K562 (cell line): ENCODE measurements around the gene CTSD. TPM values are rescaled to one million over a fixed set of nuclear protein-coding genes. Genes with fewer than 3 reads are reported as not detected.

Experiments used
- ATAC-seq: fragments of 200-7000 bp; cut with Tn5 transposase; 3 replicates; pipeline ENCODE4 v1.9.1; 2020; ENCODE audit warnings: moderate library complexity
- BruUV-seq: library from RNA; stranded (reverse); fragments of 400-500 nt; replicated peaks from 2 replicates; lab custom pipeline; 2021; lab: Mats Ljungman, UMichigan
- CTCF ChIA-PET: fragments of 300-600 bp; formaldehyde crosslinking; extraction: SDS; loops from one replicate; lab custom pipeline; 2021; ENCODE audit warnings: low intra/inter-chr PET ratio; lab: Yijun Ruan, JAX
- POLR2A ChIA-PET: fragments of 300-600, 350-650 bp; sonication (Branson Sonifier 250); formaldehyde crosslinking; extraction: SDS; loops from one replicate; lab custom pipeline; 2021; ENCODE audit warnings: antibody characterized with exemption, inconsistent platforms; lab: Yijun Ruan, JAX
- DNase-seq, 4 experiments: peaks; one replicate each; pipeline versions ENCODE4 v3.0.0 to v3.0.0-alpha.2; 2011 to 2018; ENCODE audit warnings: low spot score in 3 of 4, mixed read lengths in 3 of 4; ENCODE audit errors: extremely low read depth in 1 of 4
- FAIRE-seq: peaks from 2 replicates; lab custom pipeline; 2011; peaks lifted over from hg19 to GRCh38; lab: Jason Lieb, UNC
- H2AFZ ChIP-seq: 2 replicates; pipeline ENCODE4 v1.6.0; 2011; ENCODE audit warnings: low read depth, low read length, control low read depth, inconsistent platforms
- H3K27ac ChIP-seq: fragments of 200-600 bp; 3 replicates; pipeline ENCODE4 v1.8.0; 2011; ENCODE audit warnings: low read depth, mild to moderate bottlenecking, control low read depth, inconsistent platforms, low read length, moderate library complexity, mixed read lengths; ENCODE audit errors: extremely low read depth
- H3K27me3 ChIP-seq, 2 experiments: fragments of 300-600 bp in 1 of 2; 2 replicates in 1 of 2; 3 replicates in 1 of 2; pipeline versions ENCODE4 v1.6.0 to v1.8.0; 2011; ENCODE audit warnings: inconsistent platforms in 2 of 2, low read length in 2 of 2, mild to moderate bottlenecking in 1 of 2, mixed read lengths in 1 of 2, moderate library complexity in 1 of 2; ENCODE audit not compliant: control insufficient read depth in 2 of 2, insufficient read depth in 2 of 2
- H3K36me3 ChIP-seq: fragments of 300-600 bp; 3 replicates; pipeline ENCODE4 v1.8.0; 2011; ENCODE audit warnings: mild to moderate bottlenecking, low read length, inconsistent platforms; ENCODE audit not compliant: control insufficient read depth, insufficient read depth
- H3K4me1 ChIP-seq, 2 experiments: fragments of 200-600 bp in 1 of 2; replicated peaks in 1 of 2; 2 replicates in 1 of 2; 3 replicates in 1 of 2; pipeline versions ENCODE4 v1.5.1 to v1.8.0; 2011; ENCODE audit warnings: inconsistent platforms in 2 of 2, low read length in 2 of 2, mild to moderate bottlenecking in 1 of 2, mixed read lengths in 1 of 2, moderate library complexity in 1 of 2; ENCODE audit not compliant: control insufficient read depth in 2 of 2, insufficient read depth in 2 of 2
- H3K4me2 ChIP-seq: 2 replicates; pipeline ENCODE4 v1.6.1; 2011; ENCODE audit warnings: low read length, control low read depth, inconsistent platforms, mixed read lengths; ENCODE audit not compliant: insufficient read depth
- H3K4me3 ChIP-seq: fragments of 200-600 bp; sonication (generic), shearing (Covaris generic); 2 replicates; pipeline ENCODE4 v1.5.1; 2016; ENCODE audit warnings: control low read depth, inconsistent platforms
- H3K79me2 ChIP-seq: fragments of 200-600 bp; 3 replicates; pipeline ENCODE4 v1.8.0; 2011; ENCODE audit warnings: low read length, inconsistent platforms; ENCODE audit not compliant: control insufficient read depth, insufficient read depth
- H3K9ac ChIP-seq, 2 experiments: 2 replicates each; pipeline versions ENCODE4 v1.6.0 to v1.6.1; 2011; ENCODE audit warnings: low read depth in 2 of 2, low read length in 2 of 2, control low read depth in 1 of 2, inconsistent platforms in 1 of 2, mild to moderate bottlenecking in 1 of 2, mixed read lengths in 1 of 2; ENCODE audit not compliant: insufficient read depth in 1 of 2
- H3K9me1 ChIP-seq: one replicate; pipeline ENCODE4 v1.6.0; 2011; ENCODE audit warnings: inconsistent platforms, mild to moderate bottlenecking, low read length, moderate library complexity; ENCODE audit not compliant: control insufficient read depth, insufficient read depth
- H3K9me3 ChIP-seq: replicated peaks from 2 replicates; pipeline ENCODE4 v1.5.1; 2011; ENCODE audit warnings: low read depth, low read length, inconsistent platforms; ENCODE audit not compliant: control insufficient read depth, insufficient read depth
- H4K20me1 ChIP-seq: replicated peaks from 2 replicates; pipeline ENCODE4 v1.6.1; 2011; ENCODE audit warnings: low read length, inconsistent platforms, mixed read lengths; ENCODE audit not compliant: control insufficient read depth, insufficient read depth
- ARID3B ChIP-seq: fragments of 250-450 bp; sonication (Bioruptor Pico); IDR thresholded peaks from 2 replicates; pipeline ENCODE4 v1.4.0; 2020; ENCODE audit warnings: borderline replicate concordance
- MLLT1 ChIP-seq, 2 experiments: fragments of 450-650 bp; IDR thresholded peaks; 2 replicates each; pipeline ENCODE4 v1.6.1; 2016
- POLR3A ChIP-seq: IDR thresholded peaks from 2 replicates; pipeline ENCODE4 v1.6.1; 2011; ENCODE audit warnings: borderline replicate concordance, mild to moderate bottlenecking, moderate library complexity; ENCODE audit not compliant: insufficient read length, insufficient read depth; ENCODE audit errors: extremely low read depth
- PRDM10 ChIP-seq: fragments of 450-650 bp; IDR thresholded peaks from 2 replicates; pipeline ENCODE4 v1.6.1; 2018; ENCODE audit not compliant: partially characterized antibody
- ZNF134 ChIP-seq: fragments of 250-450 bp; sonication (Bioruptor Pico); conservative IDR thresholded peaks from 2 replicates; pipeline ENCODE4 v1.4.0; 2020
- ZNF518B ChIP-seq: fragments of 250-450 bp; sonication (Bioruptor Pico); IDR thresholded peaks from 2 replicates; pipeline ENCODE4 v1.5.0; 2021; ENCODE audit warnings: mild to moderate bottlenecking, moderate library complexity
- WGBS: fragments of 100-300 bp; shearing (Covaris generic); methylation state at CpG from one replicate; pipeline ENCODE4 v1.1.6; 2016; ENCODE audit warnings: low coverage, mixed read lengths; ENCODE audit not compliant: insufficient coverage; ENCODE audit errors: missing lambda C conversion rate; 5-methylcytosine and 5-hydroxymethylcytosine counted together
- in situ Hi-C: fragments of 300-500 bp; cut with MboI; formaldehyde crosslinking; loops from 4 replicates; pipeline ENCODE4 v1.15.0; 2018; ENCODE audit warnings: inconsistent platforms, mixed read lengths
- intact Hi-C: fragments of 100-400 bp; cut with micrococcal nuclease; formaldehyde crosslinking; loops from 2 replicates; pipeline ENCODE4 v1.14.2; 2022
- polyA plus RNA-seq, 8 experiments: library from polyadenylated mRNA; depleted of rRNA in 4 of 8; stranded (reverse) in 5 of 8; unstranded in 3 of 8; fragments of >200 nt; fragmentation: Nextera tagmentation in 2 of 8; fragmentation: Illumina TruSeq in 1 of 8; extraction: Ambion mirVana in 2 of 8; extraction: Trizol in 1 of 8; gene quantifications; 2 replicates each; pipeline versions ENCODE4 v1.2.1 to v1.2.3, GENCODE V29; 2011 to 2014; ENCODE audit warnings: inconsistent platforms in 1 of 8, missing spikeins in 1 of 8
- total RNA-seq, 7 experiments: library from RNA; depleted of rRNA in 6 of 7; stranded (reverse); fragments of >200 nt in 6 of 7; fragmentation: Illumina TruSeq in 2 of 7; extraction: Trizol in 2 of 7; gene quantifications; 2 replicates each; pipeline versions ENCODE4 v1.2.1 to v1.2.3, GENCODE V29; 2011 to 2021; ENCODE audit warnings: low replicate concordance in 1 of 7

CTSD gene
- total and polyA plus RNA-seq, 9 of the 15 experiments (the other 6 are each of a cell fraction or from before 2014, with no cell fraction given) = 1.0 to 112 (median 40.9) TPM

- peak; percentile 58 for TF ChIP-seq PRDM10
These were observed 8.0 kb upstream of the CTSD start (continued) for GRCh38 chr11:1771700-1772099.

GRCh38 chr11:1771273-1771672, 7.5 kb upstream of the CTSD start:
- no peaks in the 10 kb centered on the region for H3K9me1 ChIP-seq
- FAIRE-seq (no peak), ATAC-seq (no peak)
- no peak overlapping the region for H3K27ac ChIP-seq
- H3K27me3 ChIP-seq = no peaks in the 10 kb centered on the region
- no peak overlapping the region for H3K4me2 ChIP-seq
- H3K79me2 ChIP-seq = no peaks in the 10 kb centered on the region
- CTCF ChIA-PET = no interaction called here
- no peaks in the 10 kb centered on the region for H3K9me3 ChIP-seq
- no peak overlapping the region for H3K9ac ChIP-seq
- BruUV-seq = no TSS peak
- WGBS = 81% methylated on average over 18 of the region's 18 CpGs
- peak overlapping the region; percentile 89 for H2AFZ ChIP-seq
- POLR2A ChIA-PET = interaction anchor here (0.6 kb wide), 1 partner anchor 14 kb away, joined by 4 read pairs; no protein-coding TSS in a partner anchor
- intact Hi-C loops (no loop called here), in situ Hi-C loops (no loop called here)
- no peak overlapping the region for H3K4me3 ChIP-seq
- H3K4me1 ChIP-seq = peaks cover 21 to 47% of the 10 kb centered on the region in 2 experiments
- TF ChIP-seq POLR3A (no peak), ZNF134 (no peak), MLLT1 (IDR thresholded peaks at IDR 0.05) (peak in 1 of 2 experiments; percentile 66; a peak in 1 of 4 replicates), ZNF518B (no peak), ARID3B (CRISPR knock-in tag) (no peak)
- TF ChIP-seq, all 486 proteins: peak for 1
- no peak for DNase-seq
- Histone ChIP-seq H4K20me1 (no peaks in the 10 kb centered on the region), H3K36me3 (no peaks in the 10 kb centered on the region)
